ENCODE measurements around the gene GRIN3A.

The GRIN3A gene

GRCh38 chr9:101635473-101635872, 103.0 kb downstream of the GRIN3A start:
- no peak overlapping the region for H3K4me3 ChIP-seq (ENCODE audit: low read length, poor library complexity, severe bottlenecking)
- H3K79me2 ChIP-seq (ENCODE audit: insufficient read depth, low read length): no peaks in the 10 kb centered on the region
- no peaks in the 10 kb centered on the region for H4K20me1 ChIP-seq (ENCODE audit: insufficient read depth, low read length, poor library complexity, severe bottlenecking)
- TF ChIP-seq CTCF (conservative IDR thresholded peaks at IDR 0.05; ENCODE audit: low read length) (peak; percentile 20; the same call in 1 of the 2 replicates), EZH2phosphoT487 (IDR thresholded peaks at IDR 0.05; ENCODE audit: borderline replicate concordance) (no peak)
- H3K9me2 ChIP-seq (replicated peaks; ENCODE audit: low read depth, low read length): no peaks in the 10 kb centered on the region
- H3K9me3 ChIP-seq (ENCODE audit: insufficient read depth, low read depth, low read length): no peaks in the 10 kb centered on the region
- no peaks in the 10 kb centered on the region for H3K4me1 ChIP-seq (ENCODE audit: insufficient read depth, low read length, poor library complexity, severe bottlenecking)
- no peaks in the 10 kb centered on the region for H3K36me3 ChIP-seq (ENCODE audit: insufficient read depth, low read length)
- no peak overlapping the region for H2AFZ ChIP-seq (ENCODE audit: low read length)
- H3K9ac ChIP-seq (ENCODE audit: low read depth, low read length, poor library complexity, severe bottlenecking): no peak overlapping the region
- no peaks in the 10 kb centered on the region for H3F3A ChIP-seq (ENCODE audit: low read depth)
- H3K4me2 ChIP-seq (ENCODE audit: low read depth, low read length, poor library complexity, severe bottlenecking): no peak overlapping the region
- H3K27me3 ChIP-seq (ENCODE audit: insufficient read depth, low read length, poor library complexity, severe bottlenecking): no peaks in the 10 kb centered on the region

GRCh38 chr9:101634741-101635409, 103.6 kb downstream of the GRIN3A start:
- Histone ChIP-seq H3K79me2 (ENCODE audit: insufficient read depth, low read length) (no peaks in the 10 kb centered on the region), H2AFZ (ENCODE audit: low read length) (no peak overlapping the region), H3K9ac (ENCODE audit: low read depth, low read length, poor library complexity, severe bottlenecking) (no peak overlapping the region), H4K20me1 (ENCODE audit: insufficient read depth, low read length, poor library complexity, severe bottlenecking) (no peaks in the 10 kb centered on the region), H3K9me2 (replicated peaks; ENCODE audit: low read depth, low read length) (no peaks in the 10 kb centered on the region), H3K27me3 (ENCODE audit: insufficient read depth, low read length, poor library complexity, severe bottlenecking) (no peaks in the 10 kb centered on the region), H3F3A (ENCODE audit: low read depth) (no peaks in the 10 kb centered on the region), H3K9me3 (ENCODE audit: insufficient read depth, low read depth, low read length) (no peaks in the 10 kb centered on the region), H3K36me3 (ENCODE audit: insufficient read depth, low read length) (no peaks in the 10 kb centered on the region), H3K4me1 (ENCODE audit: insufficient read depth, low read length, poor library complexity, severe bottlenecking) (no peaks in the 10 kb centered on the region), H3K4me3 (ENCODE audit: low read length, poor library complexity, severe bottlenecking) (no peak overlapping the region), H3K4me2 (ENCODE audit: low read depth, low read length, poor library complexity, severe bottlenecking) (no peak overlapping the region)
- TF ChIP-seq EZH2phosphoT487 (IDR thresholded peaks at IDR 0.05; ENCODE audit: borderline replicate concordance): no peak
- TF ChIP-seq CTCF (conservative IDR thresholded peaks at IDR 0.05; ENCODE audit: low read length): no peak

- Histone ChIP-seq H4K20me1 (ENCODE audit: insufficient read depth, low read length, poor library complexity, severe bottlenecking) (no peaks in the 10 kb centered on the region), H3K36me3 (ENCODE audit: insufficient read depth, low read length) (no peaks in the 10 kb centered on the region), H3K27me3 (ENCODE audit: insufficient read depth, low read length, poor library complexity, severe bottlenecking) (no peaks in the 10 kb centered on the region), H3K4me1 (ENCODE audit: insufficient read depth, low read length, poor library complexity, severe bottlenecking) (no peaks in the 10 kb centered on the region), H3K79me2 (ENCODE audit: insufficient read depth, low read length) (no peaks in the 10 kb centered on the region), H3K9ac (ENCODE audit: low read depth, low read length, poor library complexity, severe bottlenecking) (no peak overlapping the region), H3K9me3 (ENCODE audit: insufficient read depth, low read depth, low read length) (no peaks in the 10 kb centered on the region), H3F3A (ENCODE audit: low read depth) (no peaks in the 10 kb centered on the region), H3K4me2 (ENCODE audit: low read depth, low read length, poor library complexity, severe bottlenecking) (no peak overlapping the region), H3K4me3 (ENCODE audit: low read length, poor library complexity, severe bottlenecking) (no peak overlapping the region), H3K9me2 (replicated peaks; ENCODE audit: low read depth, low read length) (no peaks in the 10 kb centered on the region), H2AFZ (ENCODE audit: low read length) (no peak overlapping the region)
- TF ChIP-seq CTCF (conservative IDR thresholded peaks at IDR 0.05; ENCODE audit: low read length) (no peak), EZH2phosphoT487 (IDR thresholded peaks at IDR 0.05; ENCODE audit: borderline replicate concordance) (no peak)
These were observed 105.8 kb downstream of the GRIN3A start for GRCh38 chr9:101632611-101633010.

Data from Loucy (cell line).